Left cardiac atrium (tissue), 4 donors: ENCODE results near the gene XCR1. TPM values are rescaled to one million over a fixed set of nuclear protein-coding genes. Genes with fewer than 3 reads are reported as not detected.
A peak's percentile ranks its signal among the peaks of the same experiment; 100 is the strongest.
"Not testable (repeated sequence)": the region's sequence is repeated elsewhere in the genome, so short reads cannot be mapped to it uniquely, and the experiment has no call there.

Source experiments
- ATAC-seq, 2 donors: fragments of 200-7000 bp; cut with Tn5 transposase; one replicate each; pipeline ENCODE4 v1.9.1; 2020; ENCODE audit warnings: mild to moderate bottlenecking in 2 of 2, moderate library complexity in 2 of 2
- DNase-seq: peaks from one replicate; pipeline ENCODE4 v3.0.0-alpha.2; 2020
- intact Hi-C, 2 donors: fragments of 100-400 bp; cut with DNase I; formaldehyde crosslinking; loops; one replicate each; pipeline versions ENCODE4 v1.14.1 to v1.15.1; 2022 to 2023
- long read RNA-seq: library from polyadenylated mRNA; unstranded; transcript quantifications from one replicate; pipeline ENCODE4 v2.0.0, GENCODE V29; 2021
- total RNA-seq, 2 donors: library from RNA; stranded (reverse); fragmentation: NEBNext Ultra II Directional; extraction: Animal tissue kit (Norgen Biotek cat#: 25700); gene quantifications; one replicate each; pipeline ENCODE4 v1.2.1, GENCODE V29; 2021
- donor health status: DM: no; HTN: yes; CAD: no.
- donor health status: DM: no; HTN: yes; CAD: no; lungs with severe emphysema.
- donor health status: DM: yes; HTN: yes; CAD: no.
- donor health status: Dilated cardiomyopathy.

The XCR1 gene, protein sequence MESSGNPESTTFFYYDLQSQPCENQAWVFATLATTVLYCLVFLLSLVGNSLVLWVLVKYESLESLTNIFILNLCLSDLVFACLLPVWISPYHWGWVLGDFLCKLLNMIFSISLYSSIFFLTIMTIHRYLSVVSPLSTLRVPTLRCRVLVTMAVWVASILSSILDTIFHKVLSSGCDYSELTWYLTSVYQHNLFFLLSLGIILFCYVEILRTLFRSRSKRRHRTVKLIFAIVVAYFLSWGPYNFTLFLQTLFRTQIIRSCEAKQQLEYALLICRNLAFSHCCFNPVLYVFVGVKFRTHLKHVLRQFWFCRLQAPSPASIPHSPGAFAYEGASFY
- under 1 TPM; 0.08 to 0.09 TPM for total RNA-seq
- long read RNA-seq = 0 reads

DNA sequence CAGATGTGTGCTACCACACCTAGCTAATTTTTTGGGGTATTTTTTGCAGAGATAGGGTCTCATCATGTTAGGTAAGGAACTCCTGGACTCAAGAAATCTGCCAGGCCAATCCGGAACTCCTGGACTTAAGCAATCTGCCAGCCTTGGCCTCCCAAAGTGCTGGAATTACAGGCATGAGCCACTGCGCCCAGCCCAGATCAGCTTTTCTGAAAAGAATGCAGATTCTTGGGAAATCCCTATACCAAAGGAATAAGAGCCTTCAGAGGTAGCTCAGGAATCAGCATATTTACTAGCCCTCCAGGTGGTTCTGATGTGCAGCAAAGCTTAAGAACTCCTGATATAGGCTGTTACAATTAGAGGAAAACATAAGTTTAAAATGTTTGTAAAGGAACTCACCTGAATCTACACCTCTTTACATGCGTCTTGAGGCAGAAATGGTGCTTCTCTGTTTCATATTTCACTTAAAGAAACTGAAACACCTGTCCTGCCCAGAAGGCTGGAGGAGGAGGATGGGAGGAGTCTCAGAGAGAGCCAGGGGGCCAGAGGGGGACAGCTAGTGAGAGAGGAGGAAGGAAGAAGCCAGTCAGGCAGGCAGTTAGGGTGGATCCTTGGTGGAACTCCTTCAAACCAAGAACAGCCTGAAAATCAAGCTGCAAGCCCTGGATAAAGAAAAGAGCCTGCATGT, at the start of gene XCR1:
TSS of gene XCR1 (minus strand) at position 463 of the 685 bp plus-strand sequence. CDS start 5,536 bp downstream, outside the sequence.
- DNase-seq = no peak
- ATAC-seq = no peak
- intact Hi-C loops = no loop called here

DNA sequence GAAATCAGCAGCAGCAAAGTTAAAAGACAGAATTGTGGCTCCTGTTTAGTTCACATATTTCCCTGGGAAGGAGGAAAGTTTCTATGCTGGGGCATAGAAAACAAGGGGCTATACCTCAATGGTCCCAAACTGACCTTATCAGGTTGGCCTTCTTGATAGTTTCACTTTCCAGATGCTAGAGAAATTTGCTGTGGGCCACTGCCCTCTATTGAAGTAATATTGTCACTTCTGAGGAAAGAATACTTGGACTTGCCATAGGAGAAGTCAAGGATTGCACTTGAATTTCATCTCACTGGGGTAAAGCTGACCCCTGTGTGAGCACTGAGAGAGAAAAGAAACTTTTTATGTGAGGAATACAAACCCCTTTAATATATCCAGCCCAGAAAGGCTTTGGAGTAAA, 49.3 kb upstream of the XCR1 start:
- DNase-seq (no peak), ATAC-seq (no peak)
- intact Hi-C loops = loop anchor here in 1 of 2 donors (5.0 kb wide), 1 partner anchor 139 kb away; no protein-coding TSS in a partner anchor

DNA sequence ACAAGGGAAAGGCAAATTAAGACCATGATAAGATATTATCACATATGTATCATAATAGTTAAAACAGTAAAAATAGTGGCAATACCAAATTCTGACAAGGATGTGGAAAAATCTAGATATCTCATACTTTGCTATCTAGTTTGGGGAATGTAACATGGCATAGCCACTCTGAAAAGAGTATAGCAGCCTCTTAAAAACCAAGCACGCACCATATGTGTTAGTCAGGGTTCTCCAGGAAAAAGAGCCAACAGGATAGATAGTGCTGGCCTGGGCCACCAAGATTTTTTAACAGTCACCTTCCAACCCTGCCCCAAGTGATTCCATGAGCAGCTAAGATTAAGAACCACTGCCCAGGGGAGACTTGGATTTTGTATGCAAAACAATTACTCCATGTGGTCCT, 48.5 kb upstream of the XCR1 start:
- intact Hi-C loops = loop anchor here in 1 of 2 donors (5.0 kb wide), 1 partner anchor 139 kb away; no protein-coding TSS in a partner anchor
- ATAC-seq (no peak), DNase-seq (no peak)

DNA sequence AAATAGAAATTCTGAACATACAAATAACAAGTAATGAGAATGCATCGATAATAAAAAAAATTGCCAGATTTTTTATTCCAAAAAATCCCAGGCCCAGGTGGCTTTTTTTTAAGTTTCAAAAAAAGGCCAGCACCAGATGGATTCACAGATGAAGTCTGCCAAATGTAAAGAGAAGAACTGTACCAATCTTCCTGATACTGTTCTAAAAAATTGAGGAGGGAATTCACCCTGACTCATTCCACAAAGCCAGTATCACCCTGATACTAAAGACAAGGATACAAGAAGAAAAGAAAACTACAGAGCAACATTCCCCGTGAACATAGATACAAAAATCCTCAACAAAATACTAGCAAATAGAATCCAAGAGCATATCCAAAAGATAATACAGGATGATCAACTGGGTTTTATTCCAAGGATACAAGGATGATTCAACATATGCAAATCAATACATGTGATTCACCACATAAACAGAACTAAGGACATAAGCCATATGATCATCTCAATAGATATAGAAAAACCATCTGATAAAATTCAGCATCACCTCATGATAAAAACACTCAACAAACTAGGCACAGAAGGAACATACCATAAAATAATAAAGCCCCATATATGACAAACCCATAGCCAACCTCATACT, 44.1 kb upstream of the XCR1 start:
- ATAC-seq (no peak), DNase-seq (no peak)
- intact Hi-C loops = no loop called here

DNA sequence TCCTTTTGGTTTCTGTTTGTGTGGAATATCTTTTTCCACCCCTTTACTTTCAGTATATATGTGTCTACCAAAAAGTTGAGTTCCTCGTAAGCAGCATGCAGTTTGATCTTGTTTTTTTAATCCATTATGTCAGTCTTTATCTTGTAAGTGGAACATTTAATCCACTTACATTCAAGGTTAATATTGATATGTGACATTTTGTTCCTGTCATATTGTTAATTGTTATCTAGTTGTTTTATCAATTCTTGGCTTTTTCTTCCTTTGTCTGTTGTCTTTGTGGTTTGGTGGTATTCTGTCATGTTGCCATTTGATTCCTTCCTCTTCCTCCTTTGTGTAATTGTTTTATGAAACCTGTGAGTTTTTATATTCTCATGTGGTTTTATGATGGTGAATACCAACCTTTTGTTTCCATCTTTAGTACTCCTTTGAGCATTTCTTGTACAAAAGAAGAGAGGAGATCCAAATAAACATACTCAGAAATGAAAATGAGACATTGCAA, 43.4 kb upstream of the XCR1 start:
- no peak for ATAC-seq
- intact Hi-C loops = no loop called here
- no peak for DNase-seq

DNA sequence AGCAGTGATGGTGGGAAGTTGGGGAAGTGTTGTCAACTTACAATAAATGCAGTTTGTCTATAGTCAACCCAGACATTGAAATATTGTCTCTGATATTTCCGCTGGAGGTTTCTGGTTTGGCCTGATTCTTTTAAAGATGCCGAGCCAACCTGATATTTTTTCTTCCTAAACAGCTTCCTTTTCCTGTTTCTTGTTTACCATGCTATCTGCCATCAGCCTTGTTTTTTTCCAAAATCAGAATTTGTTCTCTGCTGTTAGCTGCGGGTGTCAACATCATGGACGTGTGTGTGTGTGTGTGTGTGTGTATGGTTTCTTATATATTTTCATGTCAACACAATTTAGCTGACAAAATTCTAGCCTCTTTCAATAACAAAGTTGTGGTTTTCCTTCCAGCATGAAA, 41.2 kb upstream of the XCR1 start:
- intact Hi-C loops = no loop called here
- ATAC-seq (no peak), DNase-seq (no peak)

DNA sequence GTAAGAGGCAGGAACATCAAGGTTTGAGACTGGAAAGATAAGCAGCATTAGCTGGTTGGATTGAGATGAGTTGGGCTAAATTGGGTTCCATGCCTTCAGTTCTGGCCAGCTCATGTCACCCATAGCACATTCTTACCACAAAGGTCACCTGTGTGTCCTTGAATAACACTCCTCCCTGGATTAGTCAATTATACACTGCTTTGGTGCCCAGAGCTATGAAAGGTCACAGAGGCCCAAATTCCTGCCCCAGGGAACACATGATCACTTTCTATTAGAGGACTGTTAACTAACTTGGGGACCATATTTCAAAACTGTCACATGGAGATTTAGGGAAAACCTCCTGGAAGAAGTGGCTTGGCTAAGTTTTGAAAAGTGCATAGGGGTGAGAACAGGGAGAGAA, 40.1 kb upstream of the XCR1 start:
- intact Hi-C loops = no loop called here
- ATAC-seq (peak in 1 of 2 donors; percentile 45), DNase-seq (no peak)

DNA sequence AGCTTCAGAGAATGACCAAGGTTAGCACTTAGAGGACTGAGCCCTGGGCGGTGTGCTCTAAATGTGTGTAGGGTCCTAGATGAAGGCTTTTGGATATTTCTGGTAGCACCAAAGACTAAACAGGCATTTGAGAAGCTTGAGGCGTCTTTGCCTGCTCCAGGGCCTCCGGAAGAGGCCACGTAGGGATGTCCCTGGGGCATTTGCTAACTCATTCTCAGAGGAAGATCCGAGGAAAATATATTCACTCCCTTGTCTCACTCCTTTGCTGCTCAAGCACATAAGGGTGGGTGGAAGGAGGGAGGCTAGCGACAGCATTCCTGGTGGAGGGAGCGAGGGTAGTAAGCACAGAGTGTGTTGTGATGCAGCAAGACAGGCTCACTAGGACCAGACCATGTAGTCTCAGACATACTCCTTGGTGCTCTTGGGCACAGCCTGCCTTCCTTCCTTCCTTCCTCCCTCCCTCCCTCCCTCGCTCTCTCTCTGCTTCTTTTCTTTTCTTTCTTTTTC, 38.5 kb upstream of the XCR1 start:
- intact Hi-C loops = no loop called here
- DNase-seq (no peak), ATAC-seq (peak in 1 of 2 donors; percentile 8)

DNA sequence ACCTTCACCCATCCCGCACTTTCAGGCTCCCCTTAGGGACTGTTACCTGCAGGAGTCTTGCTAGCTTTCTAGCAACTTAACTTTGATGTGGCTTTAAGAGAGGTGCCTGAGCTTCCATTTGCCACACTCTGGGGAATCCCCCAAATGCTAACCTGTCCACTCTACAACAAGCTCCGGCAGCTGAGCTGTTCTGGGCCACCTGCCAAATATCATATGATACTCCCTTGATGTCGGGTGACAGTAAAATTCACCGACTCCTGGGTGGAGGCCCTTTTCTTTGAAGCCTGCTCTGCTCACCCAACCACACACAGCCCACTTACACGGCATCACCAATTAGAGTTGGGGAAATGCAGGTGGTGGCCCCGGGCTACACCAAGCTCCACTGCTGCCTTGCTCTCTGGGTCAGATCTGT, 38.0 kb upstream of the XCR1 start:
- intact Hi-C loops = no loop called here
- ATAC-seq (peak; percentile 48 to 60), DNase-seq (peak; percentile 33)

DNA sequence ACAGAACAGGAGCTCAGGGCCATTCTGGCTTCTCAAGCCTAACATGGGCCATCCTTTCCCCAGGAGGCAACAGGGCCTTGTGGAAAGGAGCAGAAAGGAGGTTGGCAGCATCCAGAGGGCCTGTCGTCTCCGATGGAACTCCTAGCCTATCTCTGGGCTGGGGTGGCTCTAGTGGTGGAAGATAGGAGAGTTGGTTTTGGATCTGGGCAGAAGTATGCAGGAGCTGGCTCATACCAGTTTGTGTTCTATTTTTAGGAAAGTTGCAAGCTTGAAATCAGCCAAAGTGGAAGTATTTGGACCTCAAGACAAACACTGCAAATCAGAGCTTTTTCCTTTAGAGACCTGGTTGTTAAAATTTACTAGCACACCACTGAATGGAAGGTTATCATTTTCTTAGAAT, 35.4 kb upstream of the XCR1 start:
- DNase-seq (no peak), ATAC-seq (peak; percentile 71 to 82)
- intact Hi-C loops = no loop called here

DNA sequence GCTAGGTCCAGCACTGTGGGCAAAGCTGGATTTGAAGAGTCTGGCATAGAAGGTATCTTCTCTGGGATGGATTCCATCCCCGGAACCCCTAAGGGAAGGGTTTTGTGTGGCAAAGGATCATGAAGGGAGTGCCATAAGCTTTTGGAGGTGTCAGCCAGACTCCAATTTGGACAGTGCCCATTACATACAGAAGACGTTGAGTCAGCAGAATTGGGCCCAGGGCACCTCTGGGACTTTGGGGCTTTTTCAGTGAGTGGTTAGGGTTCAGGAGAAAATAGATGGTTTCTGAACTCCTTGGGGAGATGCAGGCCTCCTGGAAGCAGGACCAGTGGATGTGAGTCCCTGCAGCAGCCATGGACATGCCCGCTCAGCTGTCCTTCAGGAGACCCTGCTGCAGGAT, 34.6 kb upstream of the XCR1 start:
- intact Hi-C loops = no loop called here
- peak in 1 of 2 donors; percentile 20 for ATAC-seq
- no peak for DNase-seq

DNA sequence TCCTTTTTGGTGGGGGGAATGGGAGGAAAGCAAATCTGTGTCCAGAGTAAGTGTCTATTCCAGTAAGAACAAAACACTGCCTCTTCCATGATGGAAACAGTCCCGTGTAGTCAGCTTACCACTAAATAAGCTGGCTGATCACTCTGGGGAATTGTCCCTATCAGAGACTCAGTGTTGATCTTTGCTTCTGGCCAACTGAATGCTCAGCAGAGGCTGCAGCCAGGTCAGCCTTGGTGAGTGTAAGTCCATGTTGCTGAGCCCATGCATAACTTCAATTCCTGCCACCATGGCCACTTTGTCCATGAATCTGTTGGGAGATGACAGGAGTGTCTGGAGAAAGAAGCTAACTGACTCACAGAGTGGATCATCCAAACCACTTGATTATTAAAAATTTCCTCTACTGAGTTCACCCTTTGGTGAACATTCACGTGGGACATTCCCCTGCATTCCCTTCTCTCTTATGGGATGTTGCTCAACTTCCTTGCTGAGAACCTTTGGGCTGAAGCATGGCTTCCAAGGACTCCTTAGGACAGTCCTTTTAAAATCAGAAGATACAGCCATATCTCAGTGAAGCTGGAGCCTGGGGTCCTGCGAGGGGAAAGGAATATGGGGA, 33.9 kb upstream of the XCR1 start:
- DNase-seq (no peak), ATAC-seq (peak in 1 of 2 donors; percentile 21)
- intact Hi-C loops = no loop called here

DNA sequence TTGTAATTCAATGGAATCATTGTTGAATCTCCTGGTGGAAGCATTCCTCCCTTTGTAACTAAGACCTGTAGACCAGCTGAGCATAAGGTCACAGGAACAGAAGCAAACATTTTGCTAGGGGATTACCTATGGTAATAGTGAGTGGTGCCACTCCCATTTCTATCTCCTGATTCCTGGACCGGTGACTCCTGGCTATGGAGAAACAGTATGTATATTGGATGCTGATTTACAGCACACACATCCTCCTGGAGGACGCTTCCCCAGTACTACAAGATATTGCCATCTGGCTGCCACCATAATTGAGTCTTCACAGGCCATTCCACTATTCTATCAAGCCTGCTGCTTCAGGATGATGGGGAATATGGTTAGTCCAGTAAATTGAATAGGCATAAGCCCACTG, 33.3 kb upstream of the XCR1 start:
- intact Hi-C loops = no loop called here
- ATAC-seq (no peak), DNase-seq (no peak)

DNA sequence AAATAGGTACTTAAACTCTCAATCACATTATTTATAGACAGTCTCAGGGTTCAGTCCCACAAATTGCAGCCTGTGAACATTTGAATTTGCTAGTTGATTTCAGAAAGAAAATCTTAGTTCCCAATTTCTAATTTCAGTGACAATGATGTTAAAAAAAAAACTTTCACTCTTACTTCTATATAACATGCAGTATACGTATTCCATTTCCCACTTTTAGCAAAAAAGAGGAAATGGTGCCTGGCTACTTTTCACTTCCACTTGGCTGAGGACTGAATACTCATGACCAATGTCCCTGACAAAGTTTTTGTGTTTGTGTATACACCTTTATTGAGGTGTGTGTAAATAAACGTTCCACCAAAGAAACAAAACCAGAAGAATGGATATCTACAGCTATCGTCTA, 32.1 kb upstream of the XCR1 start:
- ATAC-seq (no peak), DNase-seq (no peak)
- intact Hi-C loops = no loop called here

DNA sequence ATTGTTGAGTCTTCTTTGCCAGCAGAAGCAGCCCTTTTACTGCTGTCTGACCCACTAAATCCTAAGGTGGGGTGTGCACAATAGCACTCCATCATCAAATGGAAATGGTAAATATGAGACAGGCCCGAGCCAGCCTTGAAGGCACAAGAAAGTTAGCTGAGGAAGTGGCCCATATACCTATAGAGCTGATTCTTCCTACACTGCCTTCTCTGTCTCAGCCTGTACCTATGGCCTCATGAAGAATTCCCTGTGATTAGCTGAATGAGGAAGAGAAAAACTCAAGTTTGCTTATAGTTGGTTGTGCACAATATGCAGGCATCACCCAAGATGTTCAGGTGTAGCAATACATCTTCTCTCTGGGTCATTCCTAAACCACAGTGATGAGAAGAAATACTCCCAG, 31.7 kb upstream of the XCR1 start:
- no peak for DNase-seq
- no peak for ATAC-seq
- intact Hi-C loops = no loop called here

DNA sequence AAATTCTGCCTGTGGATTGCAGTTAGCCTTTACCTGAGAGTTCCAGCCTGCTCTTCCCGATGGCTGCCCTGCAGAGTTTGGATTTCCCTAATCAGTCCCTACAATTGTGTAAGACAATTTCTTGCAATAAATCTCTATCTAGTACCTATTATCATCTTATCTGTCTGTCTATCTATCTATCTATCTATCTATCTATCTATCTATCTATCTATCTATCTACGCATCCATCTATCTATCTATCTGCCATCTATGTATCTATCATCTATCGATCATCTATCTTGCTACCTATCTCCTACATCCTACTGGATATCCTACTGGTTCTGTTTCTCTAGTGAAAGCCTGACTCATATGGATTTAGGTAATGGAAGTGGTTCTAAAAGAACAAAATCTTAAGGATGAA, 30.4 kb upstream of the XCR1 start:
- no peak for ATAC-seq
- no peak for DNase-seq
- intact Hi-C loops = no loop called here

DNA sequence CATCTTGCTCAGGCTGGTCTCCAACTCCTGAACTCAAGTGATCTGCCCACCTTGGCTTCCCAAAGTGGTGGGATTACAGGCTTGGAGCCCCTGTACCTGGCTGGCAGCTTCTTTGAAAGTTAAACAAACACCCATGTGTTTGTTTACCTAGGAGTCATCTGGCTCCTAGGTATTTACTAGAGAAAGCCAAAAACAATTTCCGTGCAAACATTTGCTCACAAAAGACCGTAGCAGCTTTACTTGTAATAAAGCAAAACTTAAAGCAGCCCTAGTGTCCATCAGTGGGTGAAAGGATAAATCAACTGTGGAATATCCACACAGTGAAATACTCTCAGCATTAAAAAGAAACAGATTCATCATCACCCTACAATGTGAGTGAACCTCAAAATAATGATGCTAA, 29.4 kb upstream of the XCR1 start:
- intact Hi-C loops = no loop called here
- no peak for ATAC-seq
- no peak for DNase-seq

DNA sequence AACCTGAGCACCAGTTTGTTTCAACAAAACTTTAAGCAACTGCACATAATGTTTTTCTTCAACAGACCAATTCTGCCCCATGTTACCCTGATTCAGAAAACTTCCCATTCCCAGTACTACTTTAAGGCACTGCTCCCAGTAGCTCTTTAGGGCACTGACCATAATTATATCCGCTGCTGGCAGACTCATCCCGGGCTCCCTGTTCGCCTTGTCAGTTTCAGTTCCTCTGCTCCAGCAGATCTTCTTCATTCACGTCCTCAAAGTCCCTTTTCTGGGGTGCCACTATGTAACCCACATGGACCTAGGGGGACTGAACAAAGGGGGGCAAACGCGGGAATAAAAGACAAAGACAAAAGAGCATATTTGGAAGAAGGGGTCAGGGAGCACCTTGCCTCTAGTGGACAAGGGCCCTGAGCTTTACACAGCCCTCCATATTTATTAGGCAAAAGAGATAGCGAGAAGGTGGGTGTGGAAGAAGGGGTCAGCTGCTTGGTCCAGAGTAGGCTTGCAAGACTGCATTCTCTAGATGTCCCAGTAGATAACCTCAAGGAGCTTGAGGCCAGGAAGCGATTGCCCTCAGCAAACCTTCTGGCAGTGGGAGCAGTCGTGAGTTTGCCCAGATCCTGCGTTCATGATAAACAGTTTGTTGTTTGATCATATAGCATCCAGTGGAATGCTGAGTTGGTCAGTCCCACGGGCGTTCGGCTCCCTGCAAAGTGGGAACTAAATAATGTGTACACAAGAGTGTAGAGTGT, 26.7 kb upstream of the XCR1 start:
- DNase-seq = not testable (repeated sequence)

DNA sequence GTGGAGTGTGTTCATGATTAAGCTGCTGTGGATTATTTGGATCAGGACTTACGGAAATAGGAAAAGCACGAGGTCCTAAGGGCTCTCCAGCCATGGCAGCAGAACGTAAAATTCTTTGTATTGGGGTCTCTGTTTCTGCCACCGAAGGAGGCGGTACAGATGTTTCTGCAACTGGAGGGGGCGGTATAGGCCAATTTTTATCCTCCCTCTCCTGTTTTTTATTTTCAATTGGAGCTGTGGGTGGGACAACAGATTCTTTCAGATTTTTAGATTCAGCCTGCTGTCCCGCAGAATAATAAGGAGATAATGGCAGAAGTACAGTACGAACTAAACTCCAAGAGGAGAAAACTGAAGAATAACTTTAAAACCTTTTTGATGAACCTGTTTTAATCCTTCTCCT, 26.0 kb upstream of the XCR1 start:
- ATAC-seq, DNase-seq, intact Hi-C loops: not testable (repeated sequence)

More for the DNA sequence above, 26.7 kb upstream of the XCR1 start:
- intact Hi-C loops, ATAC-seq: not testable (repeated sequence)
